ENCODE results near the gene SRRT. TPM values are rescaled to one million over a fixed set of nuclear protein-coding genes. Genes with fewer than 3 reads are reported as not detected.
"Not testable (repeated sequence)": the region's sequence is repeated elsewhere in the genome, so short reads cannot be mapped to it uniquely, and the experiment has no call there.

SRRT gene
- total and polyA plus RNA-seq, 4 donors = 27.2 to 45.0 (median 30.3) TPM

DNA sequence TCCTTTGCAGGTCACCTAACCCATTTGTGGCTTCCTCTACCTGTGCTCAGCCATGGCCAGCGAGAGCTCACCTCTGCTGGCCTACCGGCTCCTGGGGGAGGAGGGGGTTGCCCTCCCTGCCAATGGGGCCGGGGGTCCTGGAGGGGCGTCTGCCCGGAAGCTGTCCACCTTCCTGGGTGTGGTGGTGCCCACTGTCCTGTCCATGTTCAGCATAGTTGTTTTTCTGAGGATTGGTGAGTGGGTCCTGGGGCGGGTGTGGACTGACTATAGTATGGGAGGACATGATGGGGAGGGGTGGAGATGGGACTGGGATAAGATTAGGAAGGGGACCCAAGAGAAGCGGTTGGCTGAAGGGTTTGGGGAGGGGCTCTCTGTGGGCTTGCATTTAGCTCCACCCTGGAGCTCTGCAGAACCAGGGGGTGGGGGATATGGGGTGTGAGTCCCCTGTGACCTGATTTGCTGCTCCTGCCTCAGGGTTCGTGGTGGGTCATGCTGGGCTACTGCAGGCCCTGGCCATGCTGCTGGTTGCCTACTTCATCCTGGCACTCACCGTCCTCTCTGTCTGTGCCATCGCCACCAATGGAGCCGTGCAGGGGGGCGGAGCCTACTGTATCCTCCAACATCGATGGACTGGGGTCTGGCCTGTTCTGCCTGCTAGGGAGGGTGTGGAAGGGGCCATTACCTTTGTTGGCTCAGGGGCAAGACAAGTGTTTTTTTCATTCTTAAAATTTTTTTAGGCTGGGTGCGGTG, 20.6 kb upstream of the SRRT start:
- no peak overlapping the region for H3K4me3 ChIP-seq (ENCODE audit: low read depth in 1 of 3, low read length in 3 of 3)
- no peak overlapping the region for H3K27ac ChIP-seq (ENCODE audit: low read depth in 1 of 2, low read length in 2 of 2)
- WGBS = 97% methylated on average over 14 of the region's 14 CpGs
- no peak for DNase-seq (ENCODE audit: low spot score)
- no peak for TF ChIP-seq FOXA1 (IDR thresholded peaks at IDR 0.05)
- no peak for TF ChIP-seq RXRA (IDR thresholded peaks at IDR 0.05)
- TF ChIP-seq JUND (IDR thresholded peaks at IDR 0.05) = no peak
- no peak for TF ChIP-seq EGR1 (IDR thresholded peaks at IDR 0.05; ENCODE audit: low read depth in 2 of 2)
- no peak for TF ChIP-seq HNF4G (IDR thresholded peaks at IDR 0.05)
- TF ChIP-seq, protein P1, sequence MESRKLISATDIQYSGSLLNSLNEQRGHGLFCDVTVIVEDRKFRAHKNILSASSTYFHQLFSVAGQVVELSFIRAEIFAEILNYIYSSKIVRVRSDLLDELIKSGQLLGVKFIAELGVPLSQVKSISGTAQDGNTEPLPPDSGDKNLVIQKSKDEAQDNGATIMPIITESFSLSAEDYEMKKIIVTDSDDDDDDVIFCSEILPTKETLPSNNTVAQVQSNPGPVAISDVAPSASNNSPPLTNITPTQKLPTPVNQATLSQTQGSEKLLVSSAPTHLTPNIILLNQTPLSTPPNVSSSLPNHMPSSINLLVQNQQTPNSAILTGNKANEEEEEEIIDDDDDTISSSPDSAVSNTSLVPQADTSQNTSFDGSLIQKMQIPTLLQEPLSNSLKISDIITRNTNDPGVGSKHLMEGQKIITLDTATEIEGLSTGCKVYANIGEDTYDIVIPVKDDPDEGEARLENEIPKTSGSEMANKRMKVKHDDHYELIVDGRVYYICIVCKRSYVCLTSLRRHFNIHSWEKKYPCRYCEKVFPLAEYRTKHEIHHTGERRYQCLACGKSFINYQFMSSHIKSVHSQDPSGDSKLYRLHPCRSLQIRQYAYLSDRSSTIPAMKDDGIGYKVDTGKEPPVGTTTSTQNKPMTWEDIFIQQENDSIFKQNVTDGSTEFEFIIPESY (IDR thresholded peaks at IDR 0.05) = no peak
- no peak for TF ChIP-seq SP1 (IDR thresholded peaks at IDR 0.05)
- TF ChIP-seq, protein P2, sequence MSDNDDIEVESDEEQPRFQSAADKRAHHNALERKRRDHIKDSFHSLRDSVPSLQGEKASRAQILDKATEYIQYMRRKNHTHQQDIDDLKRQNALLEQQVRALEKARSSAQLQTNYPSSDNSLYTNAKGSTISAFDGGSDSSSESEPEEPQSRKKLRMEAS (IDR thresholded peaks at IDR 0.05) = no peak
- no peak for TF ChIP-seq FOXA2 (IDR thresholded peaks at IDR 0.05)
- TF ChIP-seq, protein P3, sequence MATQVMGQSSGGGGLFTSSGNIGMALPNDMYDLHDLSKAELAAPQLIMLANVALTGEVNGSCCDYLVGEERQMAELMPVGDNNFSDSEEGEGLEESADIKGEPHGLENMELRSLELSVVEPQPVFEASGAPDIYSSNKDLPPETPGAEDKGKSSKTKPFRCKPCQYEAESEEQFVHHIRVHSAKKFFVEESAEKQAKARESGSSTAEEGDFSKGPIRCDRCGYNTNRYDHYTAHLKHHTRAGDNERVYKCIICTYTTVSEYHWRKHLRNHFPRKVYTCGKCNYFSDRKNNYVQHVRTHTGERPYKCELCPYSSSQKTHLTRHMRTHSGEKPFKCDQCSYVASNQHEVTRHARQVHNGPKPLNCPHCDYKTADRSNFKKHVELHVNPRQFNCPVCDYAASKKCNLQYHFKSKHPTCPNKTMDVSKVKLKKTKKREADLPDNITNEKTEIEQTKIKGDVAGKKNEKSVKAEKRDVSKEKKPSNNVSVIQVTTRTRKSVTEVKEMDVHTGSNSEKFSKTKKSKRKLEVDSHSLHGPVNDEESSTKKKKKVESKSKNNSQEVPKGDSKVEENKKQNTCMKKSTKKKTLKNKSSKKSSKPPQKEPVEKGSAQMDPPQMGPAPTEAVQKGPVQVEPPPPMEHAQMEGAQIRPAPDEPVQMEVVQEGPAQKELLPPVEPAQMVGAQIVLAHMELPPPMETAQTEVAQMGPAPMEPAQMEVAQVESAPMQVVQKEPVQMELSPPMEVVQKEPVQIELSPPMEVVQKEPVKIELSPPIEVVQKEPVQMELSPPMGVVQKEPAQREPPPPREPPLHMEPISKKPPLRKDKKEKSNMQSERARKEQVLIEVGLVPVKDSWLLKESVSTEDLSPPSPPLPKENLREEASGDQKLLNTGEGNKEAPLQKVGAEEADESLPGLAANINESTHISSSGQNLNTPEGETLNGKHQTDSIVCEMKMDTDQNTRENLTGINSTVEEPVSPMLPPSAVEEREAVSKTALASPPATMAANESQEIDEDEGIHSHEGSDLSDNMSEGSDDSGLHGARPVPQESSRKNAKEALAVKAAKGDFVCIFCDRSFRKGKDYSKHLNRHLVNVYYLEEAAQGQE (IDR thresholded peaks at IDR 0.05) = no peak
- TF ChIP-seq NR2F2 (IDR thresholded peaks at IDR 0.05) = no peak
- TF ChIP-seq YY1 (IDR thresholded peaks at IDR 0.05) = no peak
- no peak for TF ChIP-seq GABPA (IDR thresholded peaks at IDR 0.05 in 1 of 2, conservative IDR thresholded peaks at IDR 0.05 in 1 of 2)
- no peak for TF ChIP-seq HNF4A (conservative IDR thresholded peaks at IDR 0.05)
- TF ChIP-seq, protein P4, sequence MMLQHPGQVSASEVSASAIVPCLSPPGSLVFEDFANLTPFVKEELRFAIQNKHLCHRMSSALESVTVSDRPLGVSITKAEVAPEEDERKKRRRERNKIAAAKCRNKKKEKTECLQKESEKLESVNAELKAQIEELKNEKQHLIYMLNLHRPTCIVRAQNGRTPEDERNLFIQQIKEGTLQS (IDR thresholded peaks at IDR 0.05) = no peak
- peaks cover 0 to 2% (median 0%) of the 10 kb centered on the region in 4 donors for H3K36me3 ChIP-seq (ENCODE audit: control insufficient read depth in 4 of 4, insufficient read depth in 3 of 4, low read depth in 1 of 4, low read length in 3 of 4)
- H3K9ac ChIP-seq (ENCODE audit: low read depth in 1 of 2, low read length in 2 of 2) = no peak overlapping the region
- peaks cover 7 to 17% (median 11%) of the 10 kb centered on the region in 4 donors for H3K4me1 ChIP-seq (ENCODE audit: control insufficient read depth in 4 of 4, insufficient read depth in 4 of 4, low read length in 3 of 4)
- H3K27me3 ChIP-seq (ENCODE audit: control insufficient read depth in 4 of 4, insufficient read depth in 4 of 4, low read length in 3 of 4) = no peaks in the 10 kb centered on the region
- no peaks in the 10 kb centered on the region for H3K9me3 ChIP-seq (ENCODE audit: control insufficient read depth in 4 of 4, low read length in 3 of 4)

DNA sequence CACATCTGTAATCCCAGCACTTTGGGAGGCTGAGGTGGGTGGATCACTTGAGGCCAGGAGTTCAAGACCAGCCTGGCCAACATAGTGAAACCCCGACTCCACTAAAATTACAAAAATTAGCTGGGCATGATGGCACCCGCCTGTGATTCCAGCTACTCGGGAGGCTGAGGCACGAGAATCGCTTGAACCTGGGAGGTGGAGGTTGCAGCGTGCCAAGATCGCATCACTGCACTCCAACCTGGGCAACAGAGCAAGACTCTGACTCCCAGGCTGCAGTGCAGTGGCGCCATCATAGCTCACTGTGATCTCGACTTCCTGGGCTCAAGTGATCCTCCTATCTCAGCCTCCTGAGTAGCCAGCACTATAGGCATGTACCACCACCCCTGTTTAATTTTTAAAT, 20.0 kb upstream of the SRRT start:
- not testable (repeated sequence) for DNase-seq (ENCODE audit: low spot score)
- WGBS = 98% methylated on average over 9 of the region's 9 CpGs

More for the DNA sequence above, 20.0 kb upstream of the SRRT start:
- H3K27me3 ChIP-seq (ENCODE audit: control insufficient read depth in 4 of 4, insufficient read depth in 4 of 4, low read length in 3 of 4); H3K4me3 ChIP-seq (ENCODE audit: low read depth in 1 of 3, low read length in 3 of 3); H3K36me3 ChIP-seq (ENCODE audit: control insufficient read depth in 4 of 4, insufficient read depth in 3 of 4, low read depth in 1 of 4, low read length in 3 of 4); H3K9ac ChIP-seq (ENCODE audit: low read depth in 1 of 2, low read length in 2 of 2); H3K9me3 ChIP-seq (ENCODE audit: control insufficient read depth in 4 of 4, low read length in 3 of 4); H3K27ac ChIP-seq (ENCODE audit: low read depth in 1 of 2, low read length in 2 of 2): not testable (repeated sequence)
- H3K4me1 ChIP-seq (ENCODE audit: control insufficient read depth in 4 of 4, insufficient read depth in 4 of 4, low read length in 3 of 4) = peaks cover 7 to 17% (median 11%) of the 10 kb centered on the region in 4 donors

All from liver (tissue), 9 donors.